Measurements from ENCODE around the gene YJU2. TPM values are rescaled to one million over a fixed set of nuclear protein-coding genes. Genes with fewer than 3 reads are reported as not detected.

The YJU2 gene
- total RNA-seq, 6 donors from 2014 or later, result 18.8 to 36.6 (median 25.4) TPM

DNA sequence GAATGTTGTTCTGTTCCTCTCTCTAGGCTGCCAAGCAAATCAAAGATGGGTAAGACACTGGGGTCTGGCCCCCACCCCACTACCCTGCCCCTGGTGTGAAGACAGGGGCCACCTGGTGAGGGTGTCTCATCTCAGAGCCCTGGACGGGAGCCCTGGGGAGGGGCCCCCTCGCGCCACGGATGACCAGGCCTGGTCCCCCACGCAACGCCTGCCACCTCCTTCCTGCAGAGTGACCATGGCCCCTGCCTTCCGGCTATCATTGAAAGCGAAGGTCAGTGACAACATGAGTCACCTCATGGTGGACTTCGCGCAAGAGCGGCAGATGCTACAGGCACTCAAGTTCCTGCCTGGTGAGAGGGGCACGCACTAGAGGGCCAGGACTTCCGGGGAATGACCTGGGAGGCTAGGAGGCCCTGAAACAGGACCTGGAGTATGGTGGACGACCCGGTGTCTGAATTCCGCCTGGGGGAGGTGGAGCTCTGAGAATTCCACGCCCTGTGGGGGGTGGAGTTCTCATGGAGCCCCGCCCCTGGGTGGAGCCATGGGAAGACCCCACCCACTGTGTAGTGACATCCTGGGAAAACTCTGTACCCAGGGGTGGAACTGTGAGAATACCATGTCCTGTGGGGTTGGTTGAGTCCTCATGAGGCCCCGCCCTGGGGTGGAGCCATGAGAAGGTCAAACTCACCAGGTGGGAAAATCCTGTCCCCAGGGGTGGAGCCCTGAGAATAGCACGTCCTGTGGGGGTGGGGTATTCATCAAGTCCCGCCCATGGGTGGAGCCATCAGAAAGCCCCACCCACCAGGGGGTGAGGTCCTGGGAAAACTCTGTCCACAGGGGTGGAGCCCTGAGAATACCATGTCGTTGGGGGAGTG lies 63.6 kb downstream of the YJU2 start:
- no peaks in the 10 kb centered on the region for H3K36me3 ChIP-seq
- H3K4me3 ChIP-seq, result no peak overlapping the region
- no peak for TF ChIP-seq EP300 (IDR thresholded peaks at IDR 0.05)
- TF ChIP-seq POLR2A (IDR thresholded peaks at IDR 0.05), result no peak
- TF ChIP-seq, protein P1, sequence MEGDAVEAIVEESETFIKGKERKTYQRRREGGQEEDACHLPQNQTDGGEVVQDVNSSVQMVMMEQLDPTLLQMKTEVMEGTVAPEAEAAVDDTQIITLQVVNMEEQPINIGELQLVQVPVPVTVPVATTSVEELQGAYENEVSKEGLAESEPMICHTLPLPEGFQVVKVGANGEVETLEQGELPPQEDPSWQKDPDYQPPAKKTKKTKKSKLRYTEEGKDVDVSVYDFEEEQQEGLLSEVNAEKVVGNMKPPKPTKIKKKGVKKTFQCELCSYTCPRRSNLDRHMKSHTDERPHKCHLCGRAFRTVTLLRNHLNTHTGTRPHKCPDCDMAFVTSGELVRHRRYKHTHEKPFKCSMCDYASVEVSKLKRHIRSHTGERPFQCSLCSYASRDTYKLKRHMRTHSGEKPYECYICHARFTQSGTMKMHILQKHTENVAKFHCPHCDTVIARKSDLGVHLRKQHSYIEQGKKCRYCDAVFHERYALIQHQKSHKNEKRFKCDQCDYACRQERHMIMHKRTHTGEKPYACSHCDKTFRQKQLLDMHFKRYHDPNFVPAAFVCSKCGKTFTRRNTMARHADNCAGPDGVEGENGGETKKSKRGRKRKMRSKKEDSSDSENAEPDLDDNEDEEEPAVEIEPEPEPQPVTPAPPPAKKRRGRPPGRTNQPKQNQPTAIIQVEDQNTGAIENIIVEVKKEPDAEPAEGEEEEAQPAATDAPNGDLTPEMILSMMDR (IDR thresholded peaks at IDR 0.05), result no peak
- no peak for TF ChIP-seq POLR2AphosphoS5 (IDR thresholded peaks at IDR 0.05)
- no peak overlapping the region for H3K27ac ChIP-seq
- no peaks in the 10 kb centered on the region for H3K9me3 ChIP-seq
- ATAC-seq (ENCODE audit: low FRiP score in 2 of 2) (peak in 1 of 2 donors; percentile 45), DNase-seq (no peak)
- 89 to 93% methylated on average over 17 to 18 of the region's 22 CpGs for WGBS, 2 donors
- H3K27me3 ChIP-seq, result no peaks in the 10 kb centered on the region
- peaks cover 0 to 8% (median 4%) of the 10 kb centered on the region in 4 donors for H3K4me1 ChIP-seq

DNA sequence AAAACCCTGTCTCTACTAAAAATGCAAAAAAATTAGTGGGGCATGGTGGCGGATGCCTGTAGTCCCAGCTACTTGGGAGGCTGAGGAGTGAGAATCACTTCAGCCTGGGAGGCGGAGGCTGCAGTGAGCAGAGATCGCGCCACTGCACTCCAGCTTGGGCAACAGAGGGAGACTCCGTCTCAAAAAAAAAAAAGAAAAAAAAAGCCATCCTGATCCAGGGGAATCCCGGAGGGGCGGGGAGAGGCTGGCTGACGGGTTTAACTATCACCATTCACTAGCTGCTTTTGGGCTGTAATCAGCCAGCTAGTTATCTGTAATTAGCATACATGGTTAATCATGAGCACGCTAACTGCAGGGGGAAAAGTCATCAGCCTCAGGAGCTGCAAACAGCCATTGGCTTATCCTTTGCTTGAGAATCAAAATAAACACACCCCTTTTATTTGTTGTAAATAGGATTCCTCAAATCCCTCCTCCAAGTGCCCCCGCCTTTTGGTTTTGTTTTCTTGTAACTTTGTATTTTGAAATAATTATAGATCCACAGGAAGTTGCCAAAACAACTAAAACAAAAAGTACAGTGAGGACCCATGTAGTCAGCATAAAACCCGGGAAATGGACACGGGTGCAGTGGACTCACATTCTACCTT lies 67.1 kb downstream of the YJU2 start:
- ATAC-seq (ENCODE audit: low FRiP score in 2 of 2), result no peak
- WGBS, 2 donors, result 40 to 44% methylated on average over 12 of the region's 12 CpGs

DNA sequence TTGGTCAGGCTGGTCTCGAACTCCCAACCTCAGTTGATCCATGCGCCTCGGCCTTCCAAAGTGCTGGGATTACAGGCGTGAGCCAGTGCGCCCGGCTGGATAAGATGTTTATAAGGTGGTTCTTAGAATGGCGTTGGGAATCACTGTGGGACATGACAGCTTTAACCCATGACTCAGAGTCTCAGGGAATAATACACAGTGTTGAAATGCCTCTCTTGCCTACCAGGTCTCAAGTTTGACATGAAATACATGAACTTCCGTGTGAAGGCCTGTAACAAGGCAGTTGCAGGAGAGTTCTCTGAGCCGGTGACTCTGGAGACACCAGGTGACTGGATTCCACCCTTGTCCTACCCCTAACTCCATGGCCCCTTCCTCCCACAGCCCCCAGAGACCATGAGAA lies 70.1 kb downstream of the YJU2 start:
- 87 to 91% methylated on average over 9 of the region's 9 CpGs for WGBS, 2 donors
- Histone ChIP-seq H3K4me3 (no peak overlapping the region), H3K27me3 (no peaks in the 10 kb centered on the region), H3K27ac (no peak overlapping the region), H3K9me3 (no peaks in the 10 kb centered on the region), H3K4me1 (peaks cover 0 to 8% (median 4%) of the 10 kb centered on the region in 4 donors), H3K36me3 (no peaks in the 10 kb centered on the region)
- DNase-seq (no peak), ATAC-seq (ENCODE audit: low FRiP score in 2 of 2) (no peak)
- TF ChIP-seq, protein P1 (IDR thresholded peaks at IDR 0.05), result no peak
- TF ChIP-seq EP300 (IDR thresholded peaks at IDR 0.05), result no peak
- TF ChIP-seq POLR2AphosphoS5 (IDR thresholded peaks at IDR 0.05), result no peak
- TF ChIP-seq POLR2A (IDR thresholded peaks at IDR 0.05), result no peak

More for the DNA sequence above, 67.1 kb downstream of the YJU2 start:
- Histone ChIP-seq H3K4me3 (no peak overlapping the region), H3K36me3 (no peaks in the 10 kb centered on the region), H3K27me3 (no peaks in the 10 kb centered on the region), H3K27ac (no peak overlapping the region), H3K9me3 (no peaks in the 10 kb centered on the region), H3K4me1 (peaks cover 0 to 8% (median 4%) of the 10 kb centered on the region in 4 donors)
- DNase-seq, result no peak
- no peak for TF ChIP-seq EP300 (IDR thresholded peaks at IDR 0.05)
- no peak for TF ChIP-seq POLR2AphosphoS5 (IDR thresholded peaks at IDR 0.05)
- TF ChIP-seq, protein P1 (IDR thresholded peaks at IDR 0.05), result no peak
- TF ChIP-seq POLR2A (IDR thresholded peaks at IDR 0.05), result no peak

DNA sequence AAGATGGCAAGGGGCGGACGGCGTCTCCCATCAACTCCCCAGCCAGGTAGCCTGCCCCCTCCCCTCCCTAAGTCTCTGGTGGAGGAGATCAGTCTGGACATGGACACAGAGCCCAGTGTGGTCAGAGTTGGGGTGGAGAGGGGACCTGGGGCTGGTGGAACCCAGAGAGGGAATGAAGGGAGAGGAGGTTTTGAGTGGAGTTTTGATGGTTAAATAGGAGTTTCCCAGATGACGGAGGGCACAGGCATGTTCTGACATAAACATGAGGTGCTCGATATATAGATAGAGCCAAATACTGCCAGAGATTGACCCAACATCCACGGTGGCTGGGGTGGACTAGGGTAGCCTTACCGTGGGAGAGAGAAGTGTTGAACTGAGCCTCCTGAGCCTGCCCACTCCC lies 71.6 kb downstream of the YJU2 start:
- H3K36me3 ChIP-seq, result no peaks in the 10 kb centered on the region
- TF ChIP-seq POLR2A (IDR thresholded peaks at IDR 0.05), result no peak
- no peak for TF ChIP-seq EP300 (IDR thresholded peaks at IDR 0.05)
- TF ChIP-seq POLR2AphosphoS5 (IDR thresholded peaks at IDR 0.05), result no peak
- TF ChIP-seq, protein P1 (IDR thresholded peaks at IDR 0.05), result no peak
- ATAC-seq (ENCODE audit: low FRiP score in 2 of 2), result no peak
- H3K4me3 ChIP-seq, result no peak overlapping the region
- DNase-seq, result no peak
- 93 to 95% methylated on average over 7 of the region's 7 CpGs for WGBS, 2 donors
- no peaks in the 10 kb centered on the region for H3K9me3 ChIP-seq
- no peaks in the 10 kb centered on the region for H3K27me3 ChIP-seq
- no peak overlapping the region for H3K27ac ChIP-seq
- peaks cover 0 to 8% (median 4%) of the 10 kb centered on the region in 4 donors for H3K4me1 ChIP-seq

Other genes with a start within 250 kb of the YJU2 start
- 10 to 100 TPM; 13.7 to 53.4 (median 21.9) TPM for gene PIAS4, start 239.3 kb upstream of the YJU2 start, total RNA-seq
- gene ZBTB7A, start 180.2 kb upstream of the YJU2 start, total RNA-seq, result 100 to 1,000 TPM in 1 of 6 donors, 10 to 100 TPM in 5; 54.1 to 131 (median 72.6) TPM
- gene MAP2K2, start 123.0 kb upstream of the YJU2 start, total RNA-seq, result 100 to 1,000 TPM in 5 of 6 donors, 10 to 100 TPM in 1; 86.8 to 170 (median 134) TPM
- gene CREB3L3, start 93.4 kb upstream of the YJU2 start, total RNA-seq, result under 1 TPM in 1 of 6 donors, not detected in 5; 0.14 TPM
- 10 to 100 TPM; 20.8 to 55.0 (median 27.8) TPM for gene SIRT6, start 64.5 kb upstream of the YJU2 start, total RNA-seq
- gene ANKRD24, start 64.4 kb upstream of the YJU2 start, total RNA-seq, result 10 to 100 TPM in 1 of 6 donors, 1 to 10 TPM in 3, under 1 TPM in 2; 0.46 to 10.5 (median 1.3) TPM
- 1 to 10 TPM; 1.7 to 7.4 (median 2.5) TPM for gene EBI3, start 17.6 kb upstream of the YJU2 start, total RNA-seq
- gene SHD, start 32.2 kb downstream of the YJU2 start, total RNA-seq, result under 1 TPM in 1 of 6 donors, not detected in 5; 0.98 TPM
- gene TMIGD2, start 55.3 kb downstream of the YJU2 start, total RNA-seq, result 1 to 10 TPM in 3 of 6 donors, under 1 TPM in 2, not detected in 1; 0.30 to 1.9 (median 1.3) TPM
- 1 to 10 TPM in 2 of 6 donors, under 1 TPM in 4; 0.54 to 2.1 (median 0.82) TPM for gene FSD1, start 57.5 kb downstream of the YJU2 start, total RNA-seq
- 10 to 100 TPM; 11.2 to 39.8 (median 14.7) TPM for gene STAP2, start 91.7 kb downstream of the YJU2 start, total RNA-seq
- 10 to 100 TPM in 4 of 6 donors, 1 to 10 TPM in 2; 7.7 to 37.1 (median 15.6) TPM for gene MPND, start 96.5 kb downstream of the YJU2 start, total RNA-seq
- 10 to 100 TPM; 27.4 to 60.1 (median 53.8) TPM for gene SH3GL1, start 153.5 kb downstream of the YJU2 start, total RNA-seq
- gene CHAF1A, start 155.6 kb downstream of the YJU2 start, total RNA-seq, result 10 to 100 TPM in 3 of 6 donors, 1 to 10 TPM in 3; 3.3 to 16.8 (median 10.1) TPM
- 100 to 1,000 TPM in 4 of 6 donors, 10 to 100 TPM in 2; 48.1 to 186 (median 111) TPM for gene UBXN6, start 210.7 kb downstream of the YJU2 start, total RNA-seq
- gene HDGFL2, start 225.2 kb downstream of the YJU2 start, total RNA-seq, result 10 to 100 TPM; 23.9 to 71.2 (median 37.6) TPM

Measured in upper lobe of left lung (tissue), 6 donors.